WTC11 (cell line): ENCODE data around the gene L1CAM.

Experiments used
- ATF1 ChIP-seq: sonication (generic); formaldehyde crosslinking; IDR thresholded peaks from 2 replicates; pipeline ENCODE4 v1.8.1; 2023; ENCODE audit warnings: mild to moderate bottlenecking, moderate library complexity, missing genetic modification reagents
- ATF2 ChIP-seq: sonication (generic); formaldehyde crosslinking; IDR thresholded peaks from 2 replicates; pipeline ENCODE4 v1.8.1; 2022; ENCODE audit warnings: low read depth, missing genetic modification reagents, borderline replicate concordance
- CTCF ChIP-seq: fragments of 200-600 bp; IDR thresholded peaks from 2 replicates; pipeline ENCODE4 v1.8.0; 2022; ENCODE audit warnings: antibody characterized with exemption
- E2F1 ChIP-seq: sonication (generic); formaldehyde crosslinking; IDR thresholded peaks from 2 replicates; pipeline ENCODE4 v1.8.0; 2022; ENCODE audit warnings: mild to moderate bottlenecking, missing genetic modification reagents
- FOXP1 ChIP-seq: sonication (generic); formaldehyde crosslinking; IDR thresholded peaks from 2 replicates; pipeline ENCODE4 v1.8.0; 2022; ENCODE audit warnings: missing genetic modification reagents, mild to moderate bottlenecking, moderate library complexity, borderline replicate concordance
- FOXP4 ChIP-seq: sonication (generic); formaldehyde crosslinking; IDR thresholded peaks from 2 replicates; pipeline ENCODE4 v1.8.0; 2022; ENCODE audit warnings: mild to moderate bottlenecking, missing genetic modification reagents
- IRF1 ChIP-seq: sonication (generic); formaldehyde crosslinking; IDR thresholded peaks from 2 replicates; pipeline ENCODE4 v1.8.0; 2023; ENCODE audit warnings: missing genetic modification reagents
- JUN ChIP-seq: sonication (generic); formaldehyde crosslinking; IDR thresholded peaks from 2 replicates; pipeline ENCODE4 v1.8.0; 2023; ENCODE audit warnings: mild to moderate bottlenecking, missing genetic modification reagents
- TEAD4 ChIP-seq: sonication (generic); formaldehyde crosslinking; IDR thresholded peaks from 2 replicates; pipeline ENCODE4 v1.8.0; 2022; ENCODE audit warnings: mild to moderate bottlenecking, missing genetic modification reagents
- ZNF416 ChIP-seq: fragments of 250-450 bp; sonication (Bioruptor Pico); IDR thresholded peaks from 2 replicates; pipeline ENCODE4 v1.9.0; 2021; ENCODE audit warnings: mild to moderate bottlenecking, inconsistent platforms

GRCh38 chrX:153911798-153912197 is 25.8 kb upstream of the L1CAM start:
- TF ChIP-seq TEAD4 (CRISPR knock-in tag), result no peak
- TF ChIP-seq CTCF, result no peak
- no peak for TF ChIP-seq ATF1 (CRISPR knock-in tag)
- TF ChIP-seq IRF1 (CRISPR knock-in tag), result no peak
- no peak for TF ChIP-seq FOXP1 (CRISPR knock-in tag)
- no peak for TF ChIP-seq JUN (CRISPR knock-in tag)
- no peak for TF ChIP-seq ZNF416 (CRISPR knock-in tag)
- TF ChIP-seq FOXP4 (CRISPR knock-in tag), result no peak
- TF ChIP-seq ATF2 (CRISPR knock-in tag), result no peak
- no peak for TF ChIP-seq E2F1 (CRISPR knock-in tag)
